DOHH2 (cell line): Measurements from ENCODE around the gene AGBL1.

Experiments used
- EZH2phosphoT487 ChIP-seq: fragments of 200-600 bp; sonication (generic); IDR thresholded peaks from 2 replicates; pipeline ENCODE4 v1.6.1; 2017; ENCODE audit warnings: borderline replicate concordance, mild to moderate bottlenecking, antibody characterized with exemption, low read length, moderate library complexity, mixed read lengths
- TF ChIP-seq, protein P1 (sequence below): fragments of 200-600 bp; sonication (generic); IDR thresholded peaks from one replicate; pipeline ENCODE4 v1.5.1; 2014; ENCODE audit warnings: antibody characterized with exemption, mild to moderate bottlenecking, low read depth, low read length; ENCODE audit not compliant: poor library complexity, severe bottlenecking

DNA sequence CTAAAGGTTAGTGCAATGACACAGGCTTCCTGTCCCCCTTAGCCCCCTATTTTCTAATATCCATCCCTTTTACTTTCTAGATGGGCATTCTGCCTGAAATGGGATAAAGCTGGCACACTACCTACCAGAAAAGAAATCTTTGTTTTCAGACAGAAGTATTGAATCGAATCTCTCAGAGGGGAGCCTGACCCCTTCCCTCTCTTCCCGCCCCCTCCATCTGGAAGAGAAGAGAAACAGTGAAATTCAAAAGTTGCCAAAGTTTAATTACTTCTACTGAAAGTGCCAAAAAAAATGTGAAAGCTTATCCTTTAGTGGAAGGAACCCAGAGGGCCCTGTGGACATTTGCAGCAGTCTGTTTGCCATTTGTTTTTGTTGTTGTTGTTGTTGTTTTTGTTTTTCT, 523.8 kb downstream of the AGBL1 start:
- TF ChIP-seq, protein P1, sequence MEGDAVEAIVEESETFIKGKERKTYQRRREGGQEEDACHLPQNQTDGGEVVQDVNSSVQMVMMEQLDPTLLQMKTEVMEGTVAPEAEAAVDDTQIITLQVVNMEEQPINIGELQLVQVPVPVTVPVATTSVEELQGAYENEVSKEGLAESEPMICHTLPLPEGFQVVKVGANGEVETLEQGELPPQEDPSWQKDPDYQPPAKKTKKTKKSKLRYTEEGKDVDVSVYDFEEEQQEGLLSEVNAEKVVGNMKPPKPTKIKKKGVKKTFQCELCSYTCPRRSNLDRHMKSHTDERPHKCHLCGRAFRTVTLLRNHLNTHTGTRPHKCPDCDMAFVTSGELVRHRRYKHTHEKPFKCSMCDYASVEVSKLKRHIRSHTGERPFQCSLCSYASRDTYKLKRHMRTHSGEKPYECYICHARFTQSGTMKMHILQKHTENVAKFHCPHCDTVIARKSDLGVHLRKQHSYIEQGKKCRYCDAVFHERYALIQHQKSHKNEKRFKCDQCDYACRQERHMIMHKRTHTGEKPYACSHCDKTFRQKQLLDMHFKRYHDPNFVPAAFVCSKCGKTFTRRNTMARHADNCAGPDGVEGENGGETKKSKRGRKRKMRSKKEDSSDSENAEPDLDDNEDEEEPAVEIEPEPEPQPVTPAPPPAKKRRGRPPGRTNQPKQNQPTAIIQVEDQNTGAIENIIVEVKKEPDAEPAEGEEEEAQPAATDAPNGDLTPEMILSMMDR, result no peak
- TF ChIP-seq EZH2phosphoT487, result no peak
